OCI-LY3 (cell line): ENCODE results near the gene FLNB.

ENCODE experiments used
- H2AFZ ChIP-seq: fragments of 200-600, 300-600 bp; shearing (Covaris generic); 2 replicates; pipeline ENCODE4 v1.6.0; 2014; ENCODE audit warnings: antibody characterized with exemption, low read depth, low read length
- H3K27ac ChIP-seq: fragments of 200-600, 300-600 bp; sonication (generic); 2 replicates; pipeline ENCODE4 v1.5.1; 2014; ENCODE audit warnings: mild to moderate bottlenecking, low read length, moderate library complexity, mixed read lengths
- H3K27me3 ChIP-seq: fragments of 200-600, 300-600 bp; sonication (generic); 2 replicates; pipeline ENCODE4 v1.6.1; 2014; ENCODE audit warnings: low read depth, low read length, mixed read lengths
- H3K36me3 ChIP-seq: fragments of 200-600, 300-600 bp; sonication (generic); replicated peaks from 2 replicates; pipeline ENCODE3; 2014; ENCODE audit warnings: low read depth, low read length, mixed read lengths
- H3K4me1 ChIP-seq: fragments of 300-600, 200-600 bp; sonication (generic); 2 replicates; pipeline ENCODE4 v1.6.1; 2014; ENCODE audit warnings: low read length, mixed read lengths
- H3K4me2 ChIP-seq: fragments of 200-600, 300-600 bp; sonication (generic); 2 replicates; pipeline ENCODE4 v1.6.1; 2014; ENCODE audit warnings: low read length, mixed read lengths
- H3K4me3 ChIP-seq: fragments of 300-600, 200-600 bp; sonication (generic); 2 replicates; pipeline ENCODE4 v1.5.1; 2014; ENCODE audit warnings: antibody characterized with exemption, mild to moderate bottlenecking, low read length, moderate library complexity
- H3K79me2 ChIP-seq: fragments of 300-600, 200-600 bp; shearing (Covaris generic); 2 replicates; pipeline ENCODE4 v1.6.1; 2014; ENCODE audit warnings: mild to moderate bottlenecking, low read length, mixed read lengths
- H3K9ac ChIP-seq: fragments of 300-600, 200-600 bp; shearing (Covaris generic); 2 replicates; pipeline ENCODE4 v1.6.0; 2014; ENCODE audit warnings: mild to moderate bottlenecking, low read length, moderate library complexity
- H3K9me3 ChIP-seq: fragments of 200-600, 300-600 bp; shearing (Covaris generic); 2 replicates; pipeline ENCODE4 v1.6.1; 2014; ENCODE audit warnings: low read length, mixed read lengths; ENCODE audit not compliant: insufficient read depth
- H4K20me1 ChIP-seq: fragments of 200-600, 300-600 bp; sonication (generic); 2 replicates; pipeline ENCODE4 v1.6.1; 2016; ENCODE audit warnings: low read length, mixed read lengths; ENCODE audit not compliant: insufficient read depth
- CTCF ChIP-seq: fragments of 200-600, 300-600 bp; sonication (generic); IDR thresholded peaks from 2 replicates; pipeline ENCODE4 v1.5.1; 2014; ENCODE audit warnings: antibody characterized with exemption, low read length, low read depth
- EZH2phosphoT487 ChIP-seq: fragments of 200-600 bp; shearing (Covaris generic); IDR thresholded peaks from 2 replicates; pipeline ENCODE4 v1.6.1; 2018; ENCODE audit warnings: antibody characterized with exemption, mixed run types, low read depth

The FLNB gene

GRCh38 chr3:58095603-58096138, 87.4 kb downstream of the FLNB start:
- Histone ChIP-seq H3K27me3 (no peaks in the 10 kb centered on the region), H3K4me1 (no peaks in the 10 kb centered on the region), H3K79me2 (no peaks in the 10 kb centered on the region), H3K9me3 (no peaks in the 10 kb centered on the region), H3K27ac (no peak overlapping the region), H3K4me3 (no peak overlapping the region), H3K36me3 (no peaks in the 10 kb centered on the region), H2AFZ (no peak overlapping the region), H4K20me1 (no peaks in the 10 kb centered on the region), H3K9ac (no peak overlapping the region), H3K4me2 (no peak overlapping the region)
- no peak for TF ChIP-seq CTCF
- no peak for TF ChIP-seq EZH2phosphoT487

GRCh38 chr3:58098531-58098930, 90.3 kb downstream of the FLNB start:
- Histone ChIP-seq H4K20me1 (no peaks in the 10 kb centered on the region), H3K4me2 (no peak overlapping the region), H3K9ac (no peak overlapping the region), H3K4me3 (no peak overlapping the region), H3K36me3 (no peaks in the 10 kb centered on the region), H3K4me1 (no peaks in the 10 kb centered on the region), H3K27ac (no peak overlapping the region), H3K9me3 (no peaks in the 10 kb centered on the region), H3K27me3 (no peaks in the 10 kb centered on the region), H3K79me2 (no peaks in the 10 kb centered on the region), H2AFZ (no peak overlapping the region)
- TF ChIP-seq EZH2phosphoT487 (no peak), CTCF (no peak)

- H3K4me2 ChIP-seq = no peak overlapping the region
- H4K20me1 ChIP-seq = no peaks in the 10 kb centered on the region
- H3K9me3 ChIP-seq = no peaks in the 10 kb centered on the region
- no peak overlapping the region for H2AFZ ChIP-seq
- H3K9ac ChIP-seq = no peak overlapping the region
- H3K36me3 ChIP-seq = no peaks in the 10 kb centered on the region
- H3K79me2 ChIP-seq = no peaks in the 10 kb centered on the region
- H3K27ac ChIP-seq = no peak overlapping the region
- TF ChIP-seq EZH2phosphoT487 (no peak), CTCF (no peak)
- H3K4me1 ChIP-seq = no peaks in the 10 kb centered on the region
- H3K4me3 ChIP-seq = no peak overlapping the region
- no peaks in the 10 kb centered on the region for H3K27me3 ChIP-seq
Observed at GRCh38 chr3:58099865-58100264, 91.6 kb downstream of the FLNB start.

GRCh38 chr3:58101499-58102389, 93.5 kb downstream of the FLNB start:
- H3K4me1 ChIP-seq = no peaks in the 10 kb centered on the region
- no peak overlapping the region for H3K9ac ChIP-seq
- no peak overlapping the region for H3K4me2 ChIP-seq
- H2AFZ ChIP-seq = no peak overlapping the region
- no peak for TF ChIP-seq CTCF
- no peak overlapping the region for H3K4me3 ChIP-seq
- H3K27ac ChIP-seq = no peak overlapping the region
- H4K20me1 ChIP-seq = no peaks in the 10 kb centered on the region
- no peaks in the 10 kb centered on the region for H3K27me3 ChIP-seq
- no peaks in the 10 kb centered on the region for H3K9me3 ChIP-seq
- no peaks in the 10 kb centered on the region for H3K36me3 ChIP-seq
- H3K79me2 ChIP-seq = no peaks in the 10 kb centered on the region
